RCC 7860 (cell line): Measurements from ENCODE around the gene PAK1.

Experiments used
- DNase-seq: peaks from one replicate; pipeline ENCODE4 v3.0.0-alpha.2; 2015; ENCODE audit warnings: low spot score
- FAIRE-seq: peaks from 2 replicates; lab custom pipeline; 2012; peaks lifted over from hg19 to GRCh38; lab: Jason Lieb, UNC

The PAK1 gene

DNA sequence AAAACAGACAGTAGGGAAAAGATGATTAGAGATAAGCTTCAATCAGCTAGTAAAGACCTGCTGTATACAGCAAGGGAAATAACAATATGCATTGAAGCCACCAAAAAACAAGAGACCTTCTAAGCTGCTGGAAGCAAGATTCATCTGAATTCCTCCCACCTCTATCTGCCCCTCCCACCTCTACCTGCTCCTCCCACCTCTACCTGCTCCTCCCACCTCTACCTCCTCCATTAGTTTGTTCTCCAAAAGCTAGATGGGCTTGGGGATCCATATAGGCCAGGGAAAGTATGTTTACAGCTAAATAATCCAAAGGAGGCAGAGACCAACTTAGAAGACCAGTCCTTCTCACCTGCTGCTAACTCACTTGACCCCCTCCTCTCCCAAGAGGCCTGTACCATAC, 33.2 kb downstream of the PAK1 start:
- DNase-seq (no peak), FAIRE-seq (no peak)

DNA sequence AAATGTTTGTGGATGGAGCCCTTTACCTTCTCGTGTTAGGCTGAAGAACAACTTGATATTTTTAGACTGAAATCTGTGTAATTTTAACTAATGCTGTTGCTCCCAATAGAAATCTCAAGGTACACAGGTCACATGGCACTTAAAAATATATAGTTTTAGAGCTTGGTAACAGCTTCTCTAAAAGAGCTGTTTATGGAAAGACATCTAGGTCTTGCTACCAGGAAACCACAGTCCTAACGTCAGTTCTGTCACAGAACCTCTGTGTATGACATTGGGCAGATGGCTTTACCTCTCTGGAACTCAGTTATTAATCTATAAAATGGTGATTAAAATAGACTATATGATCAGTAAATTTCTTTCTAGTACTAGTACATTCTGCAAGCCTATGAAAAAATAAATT, 35.4 kb downstream of the PAK1 start:
- no peak for FAIRE-seq

DNA sequence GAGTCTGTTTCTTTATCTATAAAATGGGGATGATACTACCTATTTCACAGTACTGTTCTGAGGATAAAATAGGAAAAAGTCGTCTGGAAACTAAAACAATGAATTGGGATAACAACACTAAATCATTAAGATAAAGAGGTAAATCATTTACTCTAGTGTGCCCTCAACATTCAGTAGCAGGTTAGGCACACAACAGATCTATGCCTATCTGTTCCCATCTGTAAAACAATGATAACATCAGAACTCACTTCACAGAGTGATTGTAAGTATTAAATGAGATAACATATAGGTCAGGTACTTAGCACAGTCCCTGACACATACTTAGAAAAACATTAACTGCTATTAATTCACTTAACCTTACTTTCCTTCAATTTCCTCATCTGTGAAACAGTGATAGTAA, 36.9 kb downstream of the PAK1 start:
- DNase-seq (no peak), FAIRE-seq (no peak)

More for the DNA sequence above, 35.4 kb downstream of the PAK1 start:
- DNase-seq: no peak

DNA sequence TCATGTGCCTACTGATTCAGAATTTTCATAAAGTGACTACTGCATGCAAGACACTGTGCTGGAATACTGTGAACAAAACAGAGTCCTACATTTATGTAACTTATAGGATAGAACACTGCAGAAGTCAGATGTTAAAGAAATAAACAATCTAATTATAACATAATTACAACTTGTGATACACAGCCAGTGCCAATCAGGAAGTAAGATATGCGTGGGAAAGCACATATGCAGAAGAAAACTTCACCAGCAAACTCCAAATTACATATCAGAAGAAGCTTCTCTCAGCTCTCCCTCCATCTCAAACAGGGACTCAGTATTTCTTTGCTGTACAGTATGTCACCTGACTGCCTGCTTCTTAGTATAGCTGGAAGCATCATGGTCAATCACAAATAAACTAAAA, 37.4 kb downstream of the PAK1 start:
- no peak for FAIRE-seq
- no peak for DNase-seq

DNA sequence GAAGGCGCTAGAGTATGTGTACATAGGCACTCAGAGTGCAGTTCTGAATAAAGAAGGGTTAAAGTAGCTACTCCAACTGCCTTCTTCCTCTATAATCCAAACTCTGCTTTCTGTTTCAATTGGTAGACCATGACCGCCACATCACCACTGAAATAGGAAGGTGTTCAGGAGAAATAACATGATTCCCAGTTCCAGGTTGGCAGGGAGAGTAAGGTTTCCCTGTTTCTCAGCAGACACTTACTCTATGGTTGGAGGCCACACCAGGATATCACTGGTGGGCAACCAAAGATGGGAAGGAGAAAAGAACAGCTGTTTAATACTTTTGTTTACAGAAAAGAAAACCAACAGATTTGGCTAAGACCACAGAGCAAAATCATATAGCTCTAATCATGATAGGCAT, 37.9 kb downstream of the PAK1 start:
- FAIRE-seq (no peak), DNase-seq (no peak)

DNA sequence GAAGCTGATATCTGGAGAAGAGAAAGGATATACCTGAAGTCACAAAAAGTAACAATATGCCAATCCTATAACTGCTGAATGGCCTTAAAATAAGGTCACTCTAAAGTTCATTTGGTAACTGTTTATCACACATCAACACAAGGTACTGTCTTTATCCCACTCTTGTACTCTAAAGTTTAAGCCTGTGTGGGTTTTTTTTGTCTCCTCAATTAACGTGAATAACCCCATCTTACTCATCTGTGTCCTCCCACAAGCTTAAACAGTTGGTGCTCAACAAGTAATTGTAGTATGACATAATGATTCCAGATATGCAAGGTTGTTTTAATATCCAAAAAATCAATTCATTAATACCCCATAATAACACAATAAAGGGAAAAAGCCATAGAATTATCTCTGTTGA, 42.1 kb downstream of the PAK1 start:
- no peak for FAIRE-seq

DNA sequence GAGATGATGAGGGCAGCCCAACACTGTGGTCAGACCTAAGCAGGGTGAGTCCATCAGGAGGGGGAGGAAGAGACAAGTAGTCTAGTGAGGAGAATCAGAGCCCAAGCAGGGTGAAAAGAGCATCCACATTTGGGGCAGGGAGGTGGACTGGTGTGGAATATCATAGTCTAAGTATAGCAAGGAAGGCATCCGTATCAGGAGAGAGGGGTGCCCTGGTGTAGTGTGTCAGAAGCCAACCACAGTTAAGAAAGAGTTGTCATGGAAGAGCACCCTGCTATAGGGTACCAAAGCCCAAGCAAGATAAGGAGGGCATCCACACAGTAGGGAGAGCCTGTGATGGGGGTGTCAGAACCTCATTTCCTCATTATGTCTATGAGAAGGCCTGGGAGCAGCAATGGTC, 45.3 kb downstream of the PAK1 start:
- DNase-seq: no peak
- FAIRE-seq: no peak

More for the DNA sequence above, 42.1 kb downstream of the PAK1 start:
- DNase-seq: no peak

DNA sequence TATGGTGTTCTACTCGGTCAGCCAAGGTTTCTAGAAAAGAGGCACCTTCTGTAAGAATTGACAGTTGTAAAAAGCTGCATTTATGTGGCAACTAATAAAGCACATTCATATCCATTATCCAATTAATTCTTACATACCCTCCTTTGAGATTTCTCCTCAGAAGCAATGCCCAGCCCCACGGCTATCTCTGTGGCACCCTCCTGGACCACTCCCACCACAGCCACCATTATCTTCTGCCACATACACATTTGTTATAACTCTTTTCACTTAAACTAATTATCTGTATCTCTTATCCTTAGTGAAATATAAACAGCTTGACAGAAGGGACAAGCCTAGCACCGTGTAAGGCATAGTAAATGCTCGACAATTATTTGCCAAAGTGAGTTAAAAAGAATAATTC, 48.5 kb downstream of the PAK1 start:
- no peak for FAIRE-seq

DNA sequence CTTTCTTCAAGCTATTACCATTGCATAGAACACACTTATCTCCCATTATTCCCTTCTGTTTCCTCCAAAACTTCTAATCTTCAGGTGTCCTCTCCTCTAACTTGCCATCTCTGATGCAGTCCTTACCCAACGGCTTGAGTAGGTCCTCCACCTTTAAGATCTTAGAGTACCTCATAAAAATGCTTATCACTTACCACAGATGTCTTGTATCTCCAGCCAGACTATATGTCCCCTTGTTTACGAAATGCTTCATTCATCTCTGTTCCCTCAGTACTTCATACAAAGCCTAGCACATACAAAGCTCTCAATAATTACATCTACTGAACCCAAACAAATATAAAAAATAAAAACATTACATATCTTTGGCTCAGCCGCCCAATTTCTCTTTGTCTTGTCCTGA, 49.2 kb downstream of the PAK1 start:
- FAIRE-seq (no peak), DNase-seq (no peak)

More for the DNA sequence above, 48.5 kb downstream of the PAK1 start:
- no peak for DNase-seq

DNA sequence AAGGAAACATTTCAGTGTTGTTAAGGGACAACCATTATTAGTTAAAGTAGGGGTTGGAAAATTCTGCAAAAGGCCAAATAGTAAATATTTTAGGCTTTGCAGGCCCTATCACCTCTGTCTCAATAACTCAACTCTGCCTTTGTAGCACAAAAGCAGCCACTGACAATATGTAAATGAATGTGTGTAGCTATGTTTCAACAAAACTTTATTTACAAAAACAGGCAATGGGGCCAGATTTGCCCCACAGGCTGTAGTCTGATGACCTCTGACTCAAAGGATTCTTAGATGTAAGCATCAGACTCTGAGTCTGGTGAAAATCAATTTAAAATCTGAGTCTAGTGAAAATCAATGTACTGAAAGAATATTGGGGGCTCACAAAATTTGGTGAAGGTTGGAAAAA, 50.3 kb downstream of the PAK1 start:
- FAIRE-seq (no peak), DNase-seq (no peak)

DNA sequence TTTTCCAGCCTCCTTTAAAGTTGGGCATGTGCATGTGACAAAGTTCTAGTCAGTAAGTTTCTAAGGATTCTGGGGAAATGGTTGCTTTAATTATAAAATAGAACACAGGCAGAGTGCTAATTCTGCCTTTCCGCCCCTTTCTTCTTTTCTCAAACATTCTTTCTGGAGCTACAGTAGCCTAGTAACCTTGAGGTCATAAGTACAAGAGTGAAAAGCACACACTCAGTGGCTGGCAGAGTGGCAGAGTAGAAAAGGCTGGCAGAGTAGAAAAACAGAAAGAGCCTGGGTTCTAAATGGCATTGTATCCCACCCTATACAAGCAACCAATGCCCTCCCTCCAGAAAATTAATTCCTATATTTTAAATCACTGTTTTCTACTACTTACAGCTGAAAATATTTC, 51.2 kb downstream of the PAK1 start:
- FAIRE-seq (no peak), DNase-seq (no peak)

DNA sequence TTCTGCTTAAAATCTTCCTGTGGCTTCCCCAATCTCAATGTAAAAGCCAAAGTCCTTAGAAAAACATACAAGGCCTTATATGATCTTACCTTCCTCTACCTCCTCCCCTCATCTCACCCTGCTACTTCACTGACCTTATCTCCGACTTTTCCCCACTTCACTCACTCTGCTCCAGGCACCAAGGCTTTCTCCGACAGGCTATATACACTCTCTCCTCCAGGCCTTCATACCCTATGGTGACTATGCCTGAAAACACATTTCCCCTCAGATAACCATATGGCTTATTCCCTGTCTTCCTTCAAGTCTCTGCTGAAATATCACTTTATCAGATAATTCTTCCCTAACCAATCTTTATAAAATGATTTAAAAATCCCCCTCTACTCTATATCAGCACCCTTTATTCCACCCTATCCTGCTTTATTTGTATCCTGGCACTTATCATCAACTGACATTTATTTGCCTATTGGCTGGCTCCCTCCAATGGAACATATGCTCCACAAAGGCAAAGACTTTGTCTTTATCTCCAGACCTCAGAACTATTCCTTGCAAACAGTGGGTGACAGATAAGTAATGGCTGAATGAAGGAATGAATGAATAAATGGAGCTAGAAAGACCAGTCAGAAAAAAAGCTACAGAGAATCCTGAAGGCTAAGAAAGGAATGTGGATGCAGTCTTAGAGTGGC, 52.7 kb downstream of the PAK1 start:
- DNase-seq: no peak
- no peak for FAIRE-seq

DNA sequence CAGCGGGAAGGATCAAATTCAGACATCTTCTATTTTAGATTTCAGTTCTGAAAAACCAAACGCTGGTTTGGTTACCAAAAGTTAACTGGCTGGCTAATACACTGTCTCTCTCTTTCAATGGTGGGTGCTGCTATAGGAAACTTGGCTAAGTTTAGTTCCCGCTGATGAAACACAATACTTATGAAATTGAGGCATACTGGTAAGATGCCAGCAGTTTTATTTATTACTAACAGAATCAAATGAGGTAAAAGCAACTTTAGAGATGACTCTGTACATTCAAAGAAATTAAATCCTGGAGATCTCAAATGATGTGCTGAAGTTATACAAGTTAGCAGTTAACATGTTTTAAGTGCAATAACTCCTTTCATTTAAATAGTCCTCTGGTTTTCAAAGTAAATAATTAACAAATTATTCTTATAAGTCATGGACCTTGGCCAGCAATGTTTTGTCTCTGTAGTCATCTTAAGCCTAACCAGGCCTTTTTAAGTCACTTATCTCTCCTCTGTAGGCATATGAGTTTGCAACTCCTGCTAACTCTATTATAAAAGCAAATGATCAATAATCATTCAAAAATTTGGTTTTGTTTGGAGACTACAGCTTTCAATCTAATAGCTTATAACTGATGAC, 54.8 kb downstream of the PAK1 start:
- DNase-seq (no peak), FAIRE-seq (no peak)

DNA sequence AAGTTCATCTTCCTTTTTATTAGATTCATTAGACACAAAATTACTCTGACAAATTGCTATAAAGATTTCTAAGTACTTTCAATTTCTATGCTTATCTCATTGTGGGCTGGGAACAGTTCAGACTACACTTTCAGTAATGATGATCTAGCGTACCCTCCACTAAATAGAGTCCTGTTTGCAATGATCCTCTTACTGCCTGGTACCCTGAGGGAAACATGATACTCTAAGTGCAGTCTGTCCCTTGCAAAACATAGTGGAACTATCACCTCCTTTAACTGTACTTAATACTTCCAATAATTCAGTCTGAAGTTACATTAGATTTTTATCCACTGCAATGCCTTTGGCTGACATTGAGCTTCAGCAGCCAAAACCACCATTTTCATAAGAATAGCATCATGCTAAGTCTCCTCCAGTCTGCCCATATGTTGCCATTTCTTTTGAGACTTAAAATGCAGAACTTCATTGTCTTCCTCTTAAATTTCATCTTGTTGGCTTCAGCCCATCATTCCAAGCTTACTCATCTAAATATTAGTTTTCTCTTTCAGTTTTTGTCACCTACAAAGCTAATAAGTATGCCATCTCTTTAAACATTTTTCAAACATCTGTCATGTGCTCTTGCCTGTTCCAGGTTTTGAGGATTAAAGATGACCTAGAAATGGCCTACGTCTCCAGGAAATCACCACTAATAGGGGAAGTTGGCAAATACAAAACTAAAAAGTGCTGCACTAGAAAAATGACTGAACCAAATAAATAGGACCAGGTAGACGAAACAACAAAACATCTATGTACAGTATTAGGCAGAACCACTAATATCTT, 55.5 kb downstream of the PAK1 start:
- DNase-seq: no peak
- FAIRE-seq: no peak

DNA sequence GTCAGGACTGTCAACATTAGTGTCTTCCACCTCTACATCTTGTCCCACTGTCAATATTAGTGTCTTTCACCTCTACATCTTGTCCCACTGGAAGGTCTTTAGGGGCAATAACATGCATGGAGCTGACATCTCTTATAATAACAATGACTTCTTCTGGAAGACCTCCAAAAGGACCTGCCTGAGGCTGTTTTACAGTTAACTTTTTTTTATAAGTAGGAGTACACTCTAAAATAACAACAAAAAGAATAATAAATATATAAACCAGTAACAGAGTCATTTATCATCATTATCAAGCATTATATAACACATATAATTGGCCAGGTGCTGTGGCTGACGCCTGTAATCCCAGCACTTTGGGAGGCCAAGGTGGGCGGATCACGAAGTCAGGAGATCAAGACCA, 57.5 kb downstream of the PAK1 start:
- no peak for DNase-seq

DNA sequence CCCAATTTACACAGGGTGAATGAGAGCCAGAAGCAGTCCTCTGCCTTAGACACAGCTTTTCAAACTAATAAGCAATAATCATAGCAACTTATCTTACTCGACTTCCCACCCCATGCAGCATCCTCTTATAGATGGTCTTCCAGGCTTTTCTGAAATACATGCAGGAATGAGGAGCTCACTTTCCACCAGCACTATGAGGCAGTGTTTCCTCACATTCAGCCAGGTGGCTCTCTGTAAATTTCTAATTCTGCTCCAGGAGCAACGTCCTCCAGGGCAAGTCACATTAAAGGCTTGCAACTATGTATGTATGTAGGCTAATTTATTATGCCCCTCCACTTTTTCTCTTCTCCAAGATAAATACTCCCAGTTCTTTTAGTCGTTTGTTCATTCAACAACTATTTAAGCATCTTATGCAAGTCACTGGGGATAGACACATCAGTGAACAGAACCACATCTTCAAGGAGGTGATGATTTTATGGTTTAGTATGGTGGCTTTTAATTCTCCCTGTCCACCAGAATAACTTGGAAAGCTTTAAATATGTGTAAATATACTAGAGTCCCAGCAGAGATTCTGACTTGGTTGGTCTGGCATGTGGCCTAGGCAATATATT, 59.9 kb downstream of the PAK1 start:
- no peak for FAIRE-seq
- no peak for DNase-seq

More for the DNA sequence above, 57.5 kb downstream of the PAK1 start:
- FAIRE-seq: no peak

DNA sequence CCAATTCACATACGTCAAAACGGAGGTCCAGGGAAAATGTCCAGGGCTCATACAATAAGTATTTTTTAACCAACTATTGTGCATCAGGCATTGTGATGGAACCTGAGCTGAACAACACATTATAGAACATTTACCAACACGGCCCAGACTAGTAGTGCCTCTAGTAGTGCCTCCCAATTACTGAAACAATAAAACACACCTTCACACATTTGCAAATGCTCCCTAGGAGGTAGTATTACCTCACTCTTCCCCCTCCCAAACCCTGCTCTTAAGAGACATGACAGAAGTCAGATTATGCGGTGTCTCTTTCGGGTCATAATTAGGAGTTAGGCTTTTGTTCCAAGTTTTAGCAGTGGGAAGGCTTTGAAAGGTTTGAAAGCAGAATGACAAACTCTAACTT, 61.1 kb downstream of the PAK1 start:
- FAIRE-seq (no peak), DNase-seq (no peak)

DNA sequence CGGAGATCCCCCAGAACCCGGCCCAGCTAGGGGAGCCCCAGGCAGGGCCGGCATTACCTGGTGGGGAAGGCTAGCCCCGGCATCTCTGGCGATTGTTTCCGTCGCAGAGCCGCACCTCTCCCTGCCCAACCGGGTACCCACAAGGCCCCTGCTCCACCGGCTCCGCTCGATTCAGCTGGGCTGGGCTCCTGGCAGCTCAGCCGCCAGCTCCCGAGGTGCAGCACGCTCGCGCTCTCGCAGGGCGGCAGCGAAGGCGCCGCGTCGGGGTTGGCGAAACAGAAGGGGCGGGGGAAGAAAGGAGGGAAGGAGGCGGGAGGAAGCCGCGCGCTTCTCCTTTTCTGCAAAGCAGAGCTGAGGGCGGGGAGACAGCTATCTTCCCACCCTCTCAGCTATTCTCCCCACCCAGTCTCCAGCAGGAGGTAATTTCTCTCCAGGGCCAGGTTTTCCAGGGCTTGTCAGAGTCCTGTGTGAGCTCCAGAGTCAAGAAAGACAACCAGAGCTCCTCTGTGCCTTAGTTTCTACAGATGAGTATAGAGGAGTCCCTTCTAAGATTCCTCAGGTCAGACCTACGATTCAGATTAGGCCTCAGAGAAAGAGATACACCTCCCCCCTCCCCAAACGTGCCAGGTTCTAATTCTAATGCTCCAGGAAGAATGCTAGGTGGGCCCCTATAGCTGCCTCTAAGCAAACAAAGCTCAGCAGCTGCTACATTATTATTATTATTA, 62.0 kb downstream of the PAK1 start:
- DNase-seq: peak; percentile 60
- FAIRE-seq: peak; percentile 56

DNA sequence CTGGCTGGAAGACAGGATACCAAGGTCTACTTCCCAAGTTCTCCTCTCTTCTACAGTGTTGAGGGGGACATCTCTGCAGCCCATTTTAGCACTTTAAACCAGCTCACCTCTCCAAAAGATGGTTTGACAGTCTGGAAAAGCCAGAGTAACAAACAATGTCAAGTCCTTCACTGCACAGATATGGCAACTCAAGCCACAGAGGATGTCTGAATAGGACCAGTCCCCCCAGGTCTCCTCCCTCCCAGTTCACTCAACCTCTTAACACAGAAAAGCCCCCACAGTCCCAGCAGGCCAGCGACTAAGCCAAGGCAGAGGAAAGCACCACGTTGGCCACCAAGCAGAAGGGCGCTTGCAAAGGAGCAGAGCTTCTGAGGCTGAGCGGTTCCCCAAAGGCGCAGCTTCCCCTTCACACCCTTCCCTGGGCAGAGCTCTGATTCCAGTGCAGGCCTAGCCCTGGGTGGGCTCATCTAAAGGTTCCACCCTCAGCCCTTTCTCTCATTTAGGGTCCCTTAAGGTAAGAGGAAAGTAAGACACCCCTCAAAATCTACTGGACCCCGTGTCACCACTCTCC, 62.7 kb downstream of the PAK1 start:
- no peak for FAIRE-seq
- no peak for DNase-seq

DNA sequence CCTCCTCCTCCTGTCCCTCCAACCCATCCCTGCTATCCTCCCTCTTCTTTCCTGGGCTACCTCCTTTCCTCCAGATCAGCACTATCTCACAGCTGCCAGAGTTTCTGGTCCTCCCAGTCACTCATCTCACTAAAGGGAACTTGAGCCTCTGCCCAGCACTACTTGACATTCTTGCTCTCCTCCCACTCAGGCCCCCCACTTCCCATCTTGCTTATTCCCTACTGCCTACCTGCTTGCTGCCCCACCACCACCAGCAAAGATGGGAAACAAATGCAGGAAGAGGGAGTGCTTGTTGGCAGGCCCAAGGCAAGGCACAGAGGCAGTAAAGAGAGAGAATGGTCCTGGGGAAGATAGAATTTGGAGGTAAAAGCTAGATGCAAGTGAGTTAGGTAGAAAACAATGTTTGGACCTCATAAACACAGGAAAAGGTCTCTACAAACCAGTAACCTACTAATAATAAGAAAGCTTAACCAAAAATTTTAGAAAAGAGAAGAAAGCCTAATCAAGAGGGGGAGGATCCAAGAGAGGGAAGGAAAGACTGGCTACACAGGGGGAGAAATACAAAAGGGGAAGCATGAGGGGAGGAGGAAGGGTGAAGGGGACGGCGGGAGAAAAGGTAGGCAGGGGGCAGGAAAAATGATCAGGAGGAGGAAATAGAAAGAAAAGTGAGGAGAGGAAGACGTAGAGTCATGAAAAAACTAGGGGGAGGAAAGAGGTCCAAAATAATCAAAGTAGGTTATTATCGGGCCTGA, 63.6 kb downstream of the PAK1 start:
- FAIRE-seq (no peak), DNase-seq (no peak)
